ENCODE data around the gene CTNNBL1. TPM values are rescaled to one million over a fixed set of nuclear protein-coding genes. Genes with fewer than 3 reads are reported as not detected.

CTNNBL1 gene
- polyA plus RNA-seq, 1 of the 3 experiments (the other 2 are of a cell fraction), result 29.5 TPM

GRCh38 chr20:37704955-37705354 lies 11.1 kb downstream of the CTNNBL1 start:
- no peaks in the 10 kb centered on the region for H3K9me2 ChIP-seq
- 100% methylated on average over 1 of the region's 1 CpG for WGBS (ENCODE audit: low lambda C conversion rate)

GRCh38 chr20:37706298-37706697 lies 12.5 kb downstream of the CTNNBL1 start:
- Histone ChIP-seq H4K20me1 (ENCODE audit: insufficient read depth) (peaks cover 9% of the 10 kb centered on the region; the same call in 1 of the 2 replicates), H3K9me3 (0 out of 2 replicates have a peak, but pooled peaks cover 2% of the 10 kb centered on the region), H3K9me2 (no peaks in the 10 kb centered on the region), H3K9ac (no peak overlapping the region), H3K27me3 (ENCODE audit: insufficient read depth) (no peaks in the 10 kb centered on the region), H3K4me2 (no peak overlapping the region), H3K4me3 (ENCODE audit: low read depth in 2 of 2, low read length in 1 of 2) (no peak overlapping the region), H3K36me3 (replicated peaks in 1 of 2; ENCODE audit: control insufficient read depth in 1 of 2, insufficient read depth in 2 of 2, low read length in 1 of 2) (peaks cover 0 to 3% of the 10 kb centered on the region in 2 experiments), H2AFZ (ENCODE audit: low read depth) (no peak overlapping the region), H3K27ac (ENCODE audit: low read depth in 2 of 2, low read length in 1 of 2) (no peak overlapping the region), H3F3A (replicated peaks; ENCODE audit: insufficient read depth) (no peaks in the 10 kb centered on the region), H3K79me2 (ENCODE audit: insufficient read depth) (peaks cover 77% of the 10 kb centered on the region), H3K4me1 (ENCODE audit: control insufficient read depth in 1 of 2, insufficient read depth in 2 of 2, low read depth in 1 of 2, low read length in 1 of 2) (peaks cover 0 to 7% of the 10 kb centered on the region in 2 experiments; a peak in 2 of 4 replicates)
- ChIA-PET POLR2A (no interaction called here), CTCF (interaction anchor here (1.1 to 1.6 kb wide), 2 partner anchors 9 to 35 kb away, joined by 3 read pairs; no protein-coding TSS in a partner anchor)
- no peak for DNase-seq
- TF ChIP-seq RFX5 (IDR thresholded peaks at IDR 0.05; ENCODE audit: low read length) (no peak), RAD21 (IDR thresholded peaks at IDR 0.05; ENCODE audit: low read length) (no peak), PBX3 (IDR thresholded peaks at IDR 0.05) (no peak), MAX (IDR thresholded peaks at IDR 0.05; ENCODE audit: low read depth) (no peak), ZBTB33 (IDR thresholded peaks at IDR 0.05; ENCODE audit: borderline replicate concordance, low read depth) (no peak), USF1 (IDR thresholded peaks at IDR 0.05; ENCODE audit: borderline replicate concordance, low read depth) (no peak), SMC3 (IDR thresholded peaks at IDR 0.05; ENCODE audit: low read depth, low read length) (no peak), ELF1 (IDR thresholded peaks at IDR 0.05) (no peak)
- 88% methylated on average over 3 of the region's 3 CpGs for WGBS (ENCODE audit: low lambda C conversion rate)

More at GRCh38 chr20:37704955-37705354, 11.1 kb downstream of the CTNNBL1 start:
- DNase-seq, result no peak
- no peaks in the 10 kb centered on the region for H3F3A ChIP-seq (replicated peaks; ENCODE audit: insufficient read depth)
- H3K4me2 ChIP-seq, result no peak overlapping the region
- no peaks in the 10 kb centered on the region for H3K4me1 ChIP-seq (ENCODE audit: control insufficient read depth in 1 of 2, insufficient read depth in 2 of 2, low read depth in 1 of 2, low read length in 1 of 2)
- no peak overlapping the region for H3K9ac ChIP-seq
- peaks cover 71% of the 10 kb centered on the region for H3K79me2 ChIP-seq (ENCODE audit: insufficient read depth)
- peaks cover 0 to 3% of the 10 kb centered on the region in 2 experiments for H3K36me3 ChIP-seq (replicated peaks in 1 of 2; ENCODE audit: control insufficient read depth in 1 of 2, insufficient read depth in 2 of 2, low read length in 1 of 2)
- no peak overlapping the region for H3K4me3 ChIP-seq (ENCODE audit: low read depth in 2 of 2, low read length in 1 of 2)
- CTCF ChIA-PET, result interaction anchor here (0.6 kb wide), 1 partner anchor 141 kb away, joined by 3 read pairs; no protein-coding TSS in a partner anchor
- no peak for TF ChIP-seq ZBTB33 (IDR thresholded peaks at IDR 0.05; ENCODE audit: borderline replicate concordance, low read depth)
- TF ChIP-seq ELF1 (IDR thresholded peaks at IDR 0.05), result no peak
- TF ChIP-seq FOXJ3 (CRISPR knock-in tag; IDR thresholded peaks at IDR 0.05), result no peak
- no peak for TF ChIP-seq USF2 (IDR thresholded peaks at IDR 0.05; ENCODE audit: borderline replicate concordance, low read depth, low read length)
- no peak for TF ChIP-seq POLR2AphosphoS5 (IDR thresholded peaks at IDR 0.05; ENCODE audit: low read depth, low read length)
- no peak for TF ChIP-seq PBX3 (IDR thresholded peaks at IDR 0.05)
- TF ChIP-seq RXRA (IDR thresholded peaks at IDR 0.05; ENCODE audit: borderline replicate concordance, low read depth), result no peak
- TF ChIP-seq GABPA (IDR thresholded peaks at IDR 0.05; ENCODE audit: low read depth), result no peak
- no peak for TF ChIP-seq FOXM1 (IDR thresholded peaks at IDR 0.05; ENCODE audit: low read depth)
- no peak for TF ChIP-seq JUND (IDR thresholded peaks at IDR 0.05)
- TF ChIP-seq NFIC (IDR thresholded peaks at IDR 0.05; ENCODE audit: borderline replicate concordance), result no peak
- H2AFZ ChIP-seq (ENCODE audit: low read depth), result no peak overlapping the region
- no peaks in the 10 kb centered on the region for H4K20me1 ChIP-seq (ENCODE audit: insufficient read depth)
- H3K27me3 ChIP-seq (ENCODE audit: insufficient read depth), result no peaks in the 10 kb centered on the region
- POLR2A ChIA-PET, result no interaction called here
- no peak overlapping the region for H3K27ac ChIP-seq (ENCODE audit: low read depth in 2 of 2, low read length in 1 of 2)
- H3K9me3 ChIP-seq, result 0 out of 2 replicates have a peak, but pooled peaks cover 2% of the 10 kb centered on the region

Measured in SK-N-SH (cell line).